Measurements from ENCODE around the gene TLE2. TPM values are rescaled to one million over a fixed set of nuclear protein-coding genes. Genes with fewer than 3 reads are reported as not detected.

TLE2 gene
- polyA plus RNA-seq, 1 of the 3 experiments (the other 2 are of a cell fraction) = 2.3 TPM

DNA sequence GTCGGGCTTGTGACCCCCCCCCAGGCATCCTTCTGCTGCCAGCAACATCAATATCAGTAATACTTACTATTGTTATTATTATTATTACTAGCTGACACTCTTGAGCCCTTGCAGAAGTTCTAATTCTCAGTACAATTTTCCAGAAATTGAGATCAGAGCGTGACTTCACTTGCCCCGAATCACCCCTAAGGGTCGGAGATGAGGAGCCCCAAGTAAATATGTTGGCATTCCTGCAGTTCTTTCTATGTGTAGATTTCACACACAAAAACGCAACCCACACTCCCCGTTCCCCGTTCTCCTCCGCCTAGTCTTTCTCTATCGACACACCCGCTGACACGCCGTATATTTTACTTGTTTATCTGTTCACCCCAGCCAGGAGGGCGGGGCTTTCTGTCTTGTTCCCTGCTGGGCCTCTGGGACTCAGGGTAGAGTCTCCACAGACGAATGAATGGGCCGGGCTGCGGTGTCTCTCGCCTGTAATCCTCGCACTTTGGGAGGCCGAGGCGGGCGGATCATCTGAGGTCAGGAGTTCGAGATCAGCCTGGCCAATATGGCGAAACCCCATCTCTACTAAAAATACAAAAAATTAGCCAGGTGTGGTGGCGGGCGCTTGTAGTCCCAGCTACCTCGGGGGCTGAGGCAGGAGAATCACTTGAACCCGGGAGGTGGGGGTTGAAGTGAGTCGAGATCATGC lies 18.6 kb upstream of the TLE2 start (continued):
- TF ChIP-seq GATA2 (CRISPR knock-in tag; IDR thresholded peaks at IDR 0.05) = no peak
- TF ChIP-seq ELF1 (IDR thresholded peaks at IDR 0.05) = no peak
- no peak for TF ChIP-seq SMC3 (IDR thresholded peaks at IDR 0.05; ENCODE audit: low read depth, low read length)
- TF ChIP-seq REST (IDR thresholded peaks at IDR 0.05; ENCODE audit: low read depth, low read length) = no peak

- ChIA-PET CTCF (interaction anchor here (0.6 to 1.7 kb wide), 3 partner anchors 30 to 88 kb away, joined by 3 to 6 read pairs (median 4); no protein-coding TSS in a partner anchor), POLR2A (interaction anchor here (0.7 kb wide), 1 partner anchor 96 kb away, joined by 3 read pairs; no protein-coding TSS in a partner anchor)
- peak; percentile 77 for DNase-seq
- no peaks in the 10 kb centered on the region for H3K27me3 ChIP-seq (ENCODE audit: insufficient read depth)
- H3K4me1 ChIP-seq (ENCODE audit: control insufficient read depth in 1 of 2, insufficient read depth in 2 of 2, low read depth in 1 of 2, low read length in 1 of 2) = no peaks in the 10 kb centered on the region; a peak in 1 of 4 replicates
- no peak overlapping the region for H3K27ac ChIP-seq (ENCODE audit: low read depth in 2 of 2, low read length in 1 of 2)
- TF ChIP-seq ZBTB33 (IDR thresholded peaks at IDR 0.05; ENCODE audit: borderline replicate concordance, low read depth) = no peak
- TF ChIP-seq FOXM1 (IDR thresholded peaks at IDR 0.05; ENCODE audit: low read depth) = no peak
- no peak for TF ChIP-seq RCOR1 (IDR thresholded peaks at IDR 0.05; ENCODE audit: low read length)
- TF ChIP-seq, protein P1, sequence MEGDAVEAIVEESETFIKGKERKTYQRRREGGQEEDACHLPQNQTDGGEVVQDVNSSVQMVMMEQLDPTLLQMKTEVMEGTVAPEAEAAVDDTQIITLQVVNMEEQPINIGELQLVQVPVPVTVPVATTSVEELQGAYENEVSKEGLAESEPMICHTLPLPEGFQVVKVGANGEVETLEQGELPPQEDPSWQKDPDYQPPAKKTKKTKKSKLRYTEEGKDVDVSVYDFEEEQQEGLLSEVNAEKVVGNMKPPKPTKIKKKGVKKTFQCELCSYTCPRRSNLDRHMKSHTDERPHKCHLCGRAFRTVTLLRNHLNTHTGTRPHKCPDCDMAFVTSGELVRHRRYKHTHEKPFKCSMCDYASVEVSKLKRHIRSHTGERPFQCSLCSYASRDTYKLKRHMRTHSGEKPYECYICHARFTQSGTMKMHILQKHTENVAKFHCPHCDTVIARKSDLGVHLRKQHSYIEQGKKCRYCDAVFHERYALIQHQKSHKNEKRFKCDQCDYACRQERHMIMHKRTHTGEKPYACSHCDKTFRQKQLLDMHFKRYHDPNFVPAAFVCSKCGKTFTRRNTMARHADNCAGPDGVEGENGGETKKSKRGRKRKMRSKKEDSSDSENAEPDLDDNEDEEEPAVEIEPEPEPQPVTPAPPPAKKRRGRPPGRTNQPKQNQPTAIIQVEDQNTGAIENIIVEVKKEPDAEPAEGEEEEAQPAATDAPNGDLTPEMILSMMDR (IDR thresholded peaks at IDR 0.05) = no peak
- TF ChIP-seq REST (IDR thresholded peaks at IDR 0.05; ENCODE audit: low read depth, low read length) = no peak
- no peak for TF ChIP-seq RFX5 (IDR thresholded peaks at IDR 0.05; ENCODE audit: low read length)
- TF ChIP-seq TAF1 (IDR thresholded peaks at IDR 0.05; ENCODE audit: borderline replicate concordance, low read depth, low read length) = no peak
- H3K36me3 ChIP-seq (replicated peaks in 1 of 2; ENCODE audit: control insufficient read depth in 1 of 2, insufficient read depth in 2 of 2, low read length in 1 of 2) = no peaks in the 10 kb centered on the region
- no peaks in the 10 kb centered on the region for H3K9me3 ChIP-seq
- no peak overlapping the region for H2AFZ ChIP-seq (ENCODE audit: low read depth)
- no peak overlapping the region for H3K9ac ChIP-seq
- H3K9me2 ChIP-seq = no peaks in the 10 kb centered on the region
- peaks cover 7% of the 10 kb centered on the region for H3F3A ChIP-seq (replicated peaks; ENCODE audit: insufficient read depth)
- peak overlapping the region; percentile 17 to 54; a peak in 3 of 4 replicates for H3K4me3 ChIP-seq (ENCODE audit: low read depth in 2 of 2, low read length in 1 of 2)
- WGBS (ENCODE audit: low lambda C conversion rate) = 7% methylated on average over 27 of the region's 47 CpGs
- H4K20me1 ChIP-seq (ENCODE audit: insufficient read depth) = no peaks in the 10 kb centered on the region
- peak overlapping the region; percentile 66 for H3K4me2 ChIP-seq
- no peaks in the 10 kb centered on the region for H3K79me2 ChIP-seq (ENCODE audit: insufficient read depth)
Measured at GRCh38 chr19:3046698-3047495, 17.8 kb upstream of the TLE2 start.
